Measurements from ENCODE around the gene MACROD2. TPM values are rescaled to one million over a fixed set of nuclear protein-coding genes. Genes with fewer than 3 reads are reported as not detected.

Gene MACROD2
- total and polyA plus RNA-seq, 2 experiments from 2014 or later: 2.8 to 4.3 TPM

GRCh38 chr20:14544688-14545087 is 549.4 kb downstream of the MACROD2 start:
- Histone ChIP-seq H3K27me3 (ENCODE audit: insufficient read depth) (no peaks in the 10 kb centered on the region), H3K36me3 (ENCODE audit: insufficient read depth) (no peaks in the 10 kb centered on the region), H2AFZ (no peak overlapping the region), H3F3A (replicated peaks; ENCODE audit: low read depth) (no peaks in the 10 kb centered on the region), H3K79me2 (replicated peaks; ENCODE audit: insufficient read depth) (no peaks in the 10 kb centered on the region), H3K4me3 (no peak overlapping the region), H3K4me1 (ENCODE audit: insufficient read depth) (no peaks in the 10 kb centered on the region), H3K9me2 (ENCODE audit: insufficient read depth) (0 out of 2 replicates have a peak, but pooled peaks cover 9% of the 10 kb centered on the region), H3K27ac (ENCODE audit: low read depth) (no peak overlapping the region), H4K20me1 (replicated peaks; ENCODE audit: insufficient read depth) (no peaks in the 10 kb centered on the region), H3K4me2 (no peak overlapping the region)
- DNase-seq (ENCODE audit: low spot score) (no peak), ATAC-seq (no peak)
- Mint-ChIP-seq H3K36me3 (ENCODE audit: low read depth) (no peaks in the 10 kb centered on the region), H3K4me1 (no peaks in the 10 kb centered on the region), H3K4me3 (no peak overlapping the region), H3K9me3 (no peaks in the 10 kb centered on the region), H3K27me3 (ENCODE audit: insufficient read depth, low read depth, poor library complexity) (no peaks in the 10 kb centered on the region), H3K27ac (no peak overlapping the region)
- TF ChIP-seq, protein P1, sequence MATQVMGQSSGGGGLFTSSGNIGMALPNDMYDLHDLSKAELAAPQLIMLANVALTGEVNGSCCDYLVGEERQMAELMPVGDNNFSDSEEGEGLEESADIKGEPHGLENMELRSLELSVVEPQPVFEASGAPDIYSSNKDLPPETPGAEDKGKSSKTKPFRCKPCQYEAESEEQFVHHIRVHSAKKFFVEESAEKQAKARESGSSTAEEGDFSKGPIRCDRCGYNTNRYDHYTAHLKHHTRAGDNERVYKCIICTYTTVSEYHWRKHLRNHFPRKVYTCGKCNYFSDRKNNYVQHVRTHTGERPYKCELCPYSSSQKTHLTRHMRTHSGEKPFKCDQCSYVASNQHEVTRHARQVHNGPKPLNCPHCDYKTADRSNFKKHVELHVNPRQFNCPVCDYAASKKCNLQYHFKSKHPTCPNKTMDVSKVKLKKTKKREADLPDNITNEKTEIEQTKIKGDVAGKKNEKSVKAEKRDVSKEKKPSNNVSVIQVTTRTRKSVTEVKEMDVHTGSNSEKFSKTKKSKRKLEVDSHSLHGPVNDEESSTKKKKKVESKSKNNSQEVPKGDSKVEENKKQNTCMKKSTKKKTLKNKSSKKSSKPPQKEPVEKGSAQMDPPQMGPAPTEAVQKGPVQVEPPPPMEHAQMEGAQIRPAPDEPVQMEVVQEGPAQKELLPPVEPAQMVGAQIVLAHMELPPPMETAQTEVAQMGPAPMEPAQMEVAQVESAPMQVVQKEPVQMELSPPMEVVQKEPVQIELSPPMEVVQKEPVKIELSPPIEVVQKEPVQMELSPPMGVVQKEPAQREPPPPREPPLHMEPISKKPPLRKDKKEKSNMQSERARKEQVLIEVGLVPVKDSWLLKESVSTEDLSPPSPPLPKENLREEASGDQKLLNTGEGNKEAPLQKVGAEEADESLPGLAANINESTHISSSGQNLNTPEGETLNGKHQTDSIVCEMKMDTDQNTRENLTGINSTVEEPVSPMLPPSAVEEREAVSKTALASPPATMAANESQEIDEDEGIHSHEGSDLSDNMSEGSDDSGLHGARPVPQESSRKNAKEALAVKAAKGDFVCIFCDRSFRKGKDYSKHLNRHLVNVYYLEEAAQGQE (IDR thresholded peaks at IDR 0.05; ENCODE audit: unreplicated experiment): no peak

- H3K4me1 ChIP-seq (ENCODE audit: insufficient read depth): no peaks in the 10 kb centered on the region
- no peaks in the 10 kb centered on the region for H3F3A ChIP-seq (replicated peaks; ENCODE audit: low read depth)
- Mint-ChIP-seq H3K27me3 (ENCODE audit: insufficient read depth, low read depth, poor library complexity) (no peaks in the 10 kb centered on the region), H3K4me3 (no peak overlapping the region), H3K27ac (no peak overlapping the region), H3K4me1 (no peaks in the 10 kb centered on the region), H3K9me3 (no peaks in the 10 kb centered on the region), H3K36me3 (ENCODE audit: low read depth) (no peaks in the 10 kb centered on the region)
- DNase-seq (ENCODE audit: low spot score) (no peak), ATAC-seq (no peak)
- TF ChIP-seq ZNF114 (CRISPR knock-in tag; IDR thresholded peaks at IDR 0.05) (no peak), EZH2phosphoT487 (IDR thresholded peaks at IDR 0.05; ENCODE audit: unreplicated experiment) (no peak)
- TF ChIP-seq, protein P2, sequence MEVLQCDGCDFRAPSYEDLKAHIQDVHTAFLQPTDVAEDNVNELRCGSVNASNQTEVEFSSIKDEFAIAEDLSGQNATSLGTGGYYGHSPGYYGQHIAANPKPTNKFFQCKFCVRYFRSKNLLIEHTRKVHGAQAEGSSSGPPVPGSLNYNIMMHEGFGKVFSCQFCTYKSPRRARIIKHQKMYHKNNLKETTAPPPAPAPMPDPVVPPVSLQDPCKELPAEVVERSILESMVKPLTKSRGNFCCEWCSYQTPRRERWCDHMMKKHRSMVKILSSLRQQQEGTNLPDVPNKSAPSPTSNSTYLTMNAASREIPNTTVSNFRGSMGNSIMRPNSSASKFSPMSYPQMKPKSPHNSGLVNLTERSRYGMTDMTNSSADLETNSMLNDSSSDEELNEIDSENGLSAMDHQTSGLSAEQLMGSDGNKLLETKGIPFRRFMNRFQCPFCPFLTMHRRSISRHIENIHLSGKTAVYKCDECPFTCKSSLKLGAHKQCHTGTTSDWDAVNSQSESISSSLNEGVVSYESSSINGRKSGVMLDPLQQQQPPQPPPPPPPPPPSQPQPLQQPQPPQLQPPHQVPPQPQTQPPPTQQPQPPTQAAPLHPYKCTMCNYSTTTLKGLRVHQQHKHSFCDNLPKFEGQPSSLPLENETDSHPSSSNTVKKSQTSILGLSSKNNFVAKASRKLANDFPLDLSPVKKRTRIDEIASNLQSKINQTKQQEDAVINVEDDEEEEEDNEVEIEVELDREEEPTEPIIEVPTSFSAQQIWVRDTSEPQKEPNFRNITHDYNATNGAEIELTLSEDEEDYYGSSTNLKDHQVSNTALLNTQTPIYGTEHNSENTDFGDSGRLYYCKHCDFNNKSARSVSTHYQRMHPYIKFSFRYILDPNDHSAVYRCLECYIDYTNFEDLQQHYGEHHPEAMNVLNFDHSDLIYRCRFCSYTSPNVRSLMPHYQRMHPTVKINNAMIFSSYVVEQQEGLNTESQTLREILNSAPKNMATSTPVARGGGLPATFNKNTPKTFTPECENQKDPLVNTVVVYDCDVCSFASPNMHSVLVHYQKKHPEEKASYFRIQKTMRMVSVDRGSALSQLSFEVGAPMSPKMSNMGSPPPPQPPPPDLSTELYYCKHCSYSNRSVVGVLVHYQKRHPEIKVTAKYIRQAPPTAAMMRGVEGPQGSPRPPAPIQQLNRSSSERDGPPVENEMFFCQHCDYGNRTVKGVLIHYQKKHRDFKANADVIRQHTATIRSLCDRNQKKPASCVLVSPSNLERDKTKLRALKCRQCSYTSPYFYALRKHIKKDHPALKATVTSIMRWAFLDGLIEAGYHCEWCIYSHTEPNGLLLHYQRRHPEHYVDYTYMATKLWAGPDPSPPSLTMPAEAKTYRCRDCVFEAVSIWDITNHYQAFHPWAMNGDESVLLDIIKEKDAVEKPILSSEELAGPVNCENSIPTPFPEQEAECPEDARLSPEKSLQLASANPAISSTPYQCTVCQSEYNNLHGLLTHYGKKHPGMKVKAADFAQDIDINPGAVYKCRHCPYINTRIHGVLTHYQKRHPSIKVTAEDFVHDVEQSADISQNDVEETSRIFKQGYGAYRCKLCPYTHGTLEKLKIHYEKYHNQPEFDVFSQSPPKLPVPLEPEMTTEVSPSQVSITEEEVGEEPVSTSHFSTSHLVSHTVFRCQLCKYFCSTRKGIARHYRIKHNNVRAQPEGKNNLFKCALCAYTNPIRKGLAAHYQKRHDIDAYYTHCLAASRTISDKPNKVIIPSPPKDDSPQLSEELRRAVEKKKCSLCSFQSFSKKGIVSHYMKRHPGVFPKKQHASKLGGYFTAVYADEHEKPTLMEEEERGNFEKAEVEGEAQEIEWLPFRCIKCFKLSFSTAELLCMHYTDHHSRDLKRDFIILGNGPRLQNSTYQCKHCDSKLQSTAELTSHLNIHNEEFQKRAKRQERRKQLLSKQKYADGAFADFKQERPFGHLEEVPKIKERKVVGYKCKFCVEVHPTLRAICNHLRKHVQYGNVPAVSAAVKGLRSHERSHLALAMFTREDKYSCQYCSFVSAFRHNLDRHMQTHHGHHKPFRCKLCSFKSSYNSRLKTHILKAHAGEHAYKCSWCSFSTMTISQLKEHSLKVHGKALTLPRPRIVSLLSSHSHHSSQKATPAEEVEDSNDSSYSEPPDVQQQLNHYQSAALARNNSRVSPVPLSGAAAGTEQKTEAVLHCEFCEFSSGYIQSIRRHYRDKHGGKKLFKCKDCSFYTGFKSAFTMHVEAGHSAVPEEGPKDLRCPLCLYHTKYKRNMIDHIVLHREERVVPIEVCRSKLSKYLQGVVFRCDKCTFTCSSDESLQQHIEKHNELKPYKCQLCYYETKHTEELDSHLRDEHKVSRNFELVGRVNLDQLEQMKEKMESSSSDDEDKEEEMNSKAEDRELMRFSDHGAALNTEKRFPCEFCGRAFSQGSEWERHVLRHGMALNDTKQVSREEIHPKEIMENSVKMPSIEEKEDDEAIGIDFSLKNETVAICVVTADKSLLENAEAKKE (CRISPR knock-in tag; IDR thresholded peaks at IDR 0.05): no peak
- 0 out of 2 replicates have a peak, but pooled peaks cover 14% of the 10 kb centered on the region for H3K9me2 ChIP-seq (ENCODE audit: insufficient read depth)
- H3K27ac ChIP-seq (ENCODE audit: low read depth): no peak overlapping the region
- no peaks in the 10 kb centered on the region for H3K79me2 ChIP-seq (replicated peaks; ENCODE audit: insufficient read depth)
- H3K4me2 ChIP-seq: no peak overlapping the region
- H4K20me1 ChIP-seq (replicated peaks; ENCODE audit: insufficient read depth): no peaks in the 10 kb centered on the region
- H2AFZ ChIP-seq: no peak overlapping the region
- no peaks in the 10 kb centered on the region for H3K27me3 ChIP-seq (ENCODE audit: insufficient read depth)
- no peaks in the 10 kb centered on the region for H3K36me3 ChIP-seq (ENCODE audit: insufficient read depth)
- H3K4me3 ChIP-seq: no peak overlapping the region
These were observed 555.3 kb downstream of the MACROD2 start for GRCh38 chr20:14550655-14551054.

Data from GM23338 (cell line).